ENCODE results near the gene SLAIN1.

SLAIN1 gene

GRCh38 chr13:77745784-77746183, 48.3 kb downstream of the SLAIN1 start:
- DNase-seq (ENCODE audit: low read depth, low spot score) = no peak
- H3K27ac ChIP-seq = no peak overlapping the region

- H3K27ac ChIP-seq = no peak overlapping the region
- DNase-seq (ENCODE audit: low read depth, low spot score) = no peak
Observed at GRCh38 chr13:77749344-77749880, 51.9 kb downstream of the SLAIN1 start.

- DNase-seq (ENCODE audit: low read depth, low spot score) = no peak
Observed at GRCh38 chr13:77751513-77752456, 54.3 kb downstream of the SLAIN1 start.

GRCh38 chr13:77752512-77753069, 55.1 kb downstream of the SLAIN1 start:
- no peak for DNase-seq (ENCODE audit: low read depth, low spot score)
- H3K27ac ChIP-seq = no peak overlapping the region

More at GRCh38 chr13:77751513-77752456, 54.3 kb downstream of the SLAIN1 start:
- H3K27ac ChIP-seq = no peak overlapping the region

- no peak overlapping the region for H3K27ac ChIP-seq
- no peak for DNase-seq (ENCODE audit: low read depth, low spot score)
Observed at GRCh38 chr13:77760893-77761292, 63.4 kb downstream of the SLAIN1 start.

- DNase-seq (ENCODE audit: low read depth, low spot score) = no peak
- no peak overlapping the region for H3K27ac ChIP-seq
Observed at GRCh38 chr13:77767413-77767812, 69.9 kb downstream of the SLAIN1 start.

- no peak for DNase-seq (ENCODE audit: low read depth, low spot score)
- H3K27ac ChIP-seq = no peak overlapping the region
Observed at GRCh38 chr13:77774181-77774580, 76.7 kb downstream of the SLAIN1 start.

GRCh38 chr13:77776704-77777103, 79.2 kb downstream of the SLAIN1 start:
- no peak overlapping the region for H3K27ac ChIP-seq
- DNase-seq (ENCODE audit: low read depth, low spot score) = no peak

GRCh38 chr13:77779552-77780272, 82.2 kb downstream of the SLAIN1 start:
- DNase-seq (ENCODE audit: low read depth, low spot score) = peak; percentile 26
- H3K27ac ChIP-seq = no peak overlapping the region

- no peak overlapping the region for H3K27ac ChIP-seq
- no peak for DNase-seq (ENCODE audit: low read depth, low spot score)
Observed at GRCh38 chr13:77781808-77782207, 84.3 kb downstream of the SLAIN1 start.

- no peak for DNase-seq (ENCODE audit: low read depth, low spot score)
- H3K27ac ChIP-seq = no peak overlapping the region
Observed at GRCh38 chr13:77784515-77784914, 87.0 kb downstream of the SLAIN1 start.

- H3K27ac ChIP-seq = no peak overlapping the region
- no peak for DNase-seq (ENCODE audit: low read depth, low spot score)
Observed at GRCh38 chr13:77786695-77787287, 89.3 kb downstream of the SLAIN1 start.

- H3K27ac ChIP-seq = no peak overlapping the region
- no peak for DNase-seq (ENCODE audit: low read depth, low spot score)
Observed at GRCh38 chr13:77789376-77789775, 91.9 kb downstream of the SLAIN1 start.

GRCh38 chr13:77800219-77800618, 102.7 kb downstream of the SLAIN1 start:
- no peak overlapping the region for H3K27ac ChIP-seq
- DNase-seq (ENCODE audit: low read depth, low spot score) = no peak

GRCh38 chr13:77806518-77806917, 109.0 kb downstream of the SLAIN1 start:
- DNase-seq (ENCODE audit: low read depth, low spot score) = no peak
- H3K27ac ChIP-seq = no peak overlapping the region

- H3K27ac ChIP-seq = no peak overlapping the region
- DNase-seq (ENCODE audit: low read depth, low spot score) = no peak
Observed at GRCh38 chr13:77807431-77808135, 110.1 kb downstream of the SLAIN1 start.

- no peak for DNase-seq (ENCODE audit: low read depth, low spot score)
- H3K27ac ChIP-seq = no peak overlapping the region
Observed at GRCh38 chr13:77810430-77810829, 112.9 kb downstream of the SLAIN1 start.

GRCh38 chr13:77810878-77811277, 113.4 kb downstream of the SLAIN1 start:
- H3K27ac ChIP-seq = no peak overlapping the region

GRCh38 chr13:77811381-77811780, 113.9 kb downstream of the SLAIN1 start:
- H3K27ac ChIP-seq = no peak overlapping the region
- no peak for DNase-seq (ENCODE audit: low read depth, low spot score)

More at GRCh38 chr13:77810878-77811277, 113.4 kb downstream of the SLAIN1 start:
- no peak for DNase-seq (ENCODE audit: low read depth, low spot score)

- no peak overlapping the region for H3K27ac ChIP-seq
- no peak for DNase-seq (ENCODE audit: low read depth, low spot score)
Observed at GRCh38 chr13:77811981-77812380, 114.5 kb downstream of the SLAIN1 start.

All from epithelial cell of prostate (primary cell).